ENCODE measurements around the gene OGFOD3. TPM values are rescaled to one million over a fixed set of nuclear protein-coding genes. Genes with fewer than 3 reads are reported as not detected.

OGFOD3 gene
- polyA plus RNA-seq, 1 donor, result 20.9 TPM

- H3K9me3 ChIP-seq (ENCODE audit: control insufficient read depth, low read depth, low read length), result peaks cover 11% of the 10 kb centered on the region
- peaks cover 3% of the 10 kb centered on the region for H3K4me1 ChIP-seq (ENCODE audit: control insufficient read depth, insufficient read depth, low read length)
- no peak overlapping the region for H3K4me3 ChIP-seq (ENCODE audit: low read length)
- no peak overlapping the region for H3K27ac ChIP-seq (ENCODE audit: low read length)
- no CpG with 5 or more reads among the region's 24 CpGs for WGBS (ENCODE audit: insufficient coverage, low lambda C conversion rate)
- no peaks in the 10 kb centered on the region for H3K36me3 ChIP-seq (ENCODE audit: control insufficient read depth, insufficient read depth, low read length)
- no peak for DNase-seq
- H3K27me3 ChIP-seq (ENCODE audit: control insufficient read depth, insufficient read depth, low read length), result no peaks in the 10 kb centered on the region
Observed at GRCh38 chr17:82344175-82344907, 74.0 kb downstream of the OGFOD3 start.

DNA sequence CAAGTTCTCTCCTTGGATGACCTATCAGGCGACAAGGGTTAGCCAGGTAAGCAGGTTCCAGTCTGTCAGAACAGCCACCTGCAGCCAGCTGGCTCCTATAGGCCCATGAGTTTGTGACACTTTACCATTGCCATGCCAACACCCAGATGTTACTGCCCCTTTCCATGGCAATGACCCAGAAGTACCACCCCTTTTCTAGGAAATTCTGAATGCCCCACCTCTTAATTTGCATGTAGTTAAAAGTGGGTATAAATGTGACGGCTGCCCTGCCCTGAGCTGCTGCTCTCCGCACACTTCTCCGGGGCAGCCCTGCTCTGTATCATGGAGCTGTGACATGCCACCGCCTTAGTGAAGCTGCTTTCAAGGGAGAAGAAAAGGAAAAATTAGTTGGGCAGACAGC lies 74.8 kb downstream of the OGFOD3 start:
- Histone ChIP-seq H3K9me3 (ENCODE audit: control insufficient read depth, low read depth, low read length) (peaks cover 11% of the 10 kb centered on the region), H3K27me3 (ENCODE audit: control insufficient read depth, insufficient read depth, low read length) (no peaks in the 10 kb centered on the region), H3K36me3 (ENCODE audit: control insufficient read depth, insufficient read depth, low read length) (no peaks in the 10 kb centered on the region), H3K27ac (ENCODE audit: low read length) (no peak overlapping the region), H3K4me1 (ENCODE audit: control insufficient read depth, insufficient read depth, low read length) (peaks cover 9% of the 10 kb centered on the region), H3K4me3 (ENCODE audit: low read length) (no peak overlapping the region)
- no peak for DNase-seq
- WGBS (ENCODE audit: insufficient coverage, low lambda C conversion rate), result no CpG with 5 or more reads among the region's 5 CpGs

- H3K36me3 ChIP-seq (ENCODE audit: control insufficient read depth, insufficient read depth, low read length), result no peaks in the 10 kb centered on the region
- H3K27me3 ChIP-seq (ENCODE audit: control insufficient read depth, insufficient read depth, low read length), result no peaks in the 10 kb centered on the region
- no peak for DNase-seq
- peaks cover 14% of the 10 kb centered on the region for H3K4me1 ChIP-seq (ENCODE audit: control insufficient read depth, insufficient read depth, low read length)
- H3K9me3 ChIP-seq (ENCODE audit: control insufficient read depth, low read depth, low read length), result peaks cover 11% of the 10 kb centered on the region
- H3K27ac ChIP-seq (ENCODE audit: low read length), result no peak overlapping the region
- WGBS (ENCODE audit: insufficient coverage, low lambda C conversion rate), result 100% methylated on average over 1 of the region's 28 CpGs
- H3K4me3 ChIP-seq (ENCODE audit: low read length), result no peak overlapping the region
Observed at GRCh38 chr17:82342361-82343079, 75.9 kb downstream of the OGFOD3 start.

DNA sequence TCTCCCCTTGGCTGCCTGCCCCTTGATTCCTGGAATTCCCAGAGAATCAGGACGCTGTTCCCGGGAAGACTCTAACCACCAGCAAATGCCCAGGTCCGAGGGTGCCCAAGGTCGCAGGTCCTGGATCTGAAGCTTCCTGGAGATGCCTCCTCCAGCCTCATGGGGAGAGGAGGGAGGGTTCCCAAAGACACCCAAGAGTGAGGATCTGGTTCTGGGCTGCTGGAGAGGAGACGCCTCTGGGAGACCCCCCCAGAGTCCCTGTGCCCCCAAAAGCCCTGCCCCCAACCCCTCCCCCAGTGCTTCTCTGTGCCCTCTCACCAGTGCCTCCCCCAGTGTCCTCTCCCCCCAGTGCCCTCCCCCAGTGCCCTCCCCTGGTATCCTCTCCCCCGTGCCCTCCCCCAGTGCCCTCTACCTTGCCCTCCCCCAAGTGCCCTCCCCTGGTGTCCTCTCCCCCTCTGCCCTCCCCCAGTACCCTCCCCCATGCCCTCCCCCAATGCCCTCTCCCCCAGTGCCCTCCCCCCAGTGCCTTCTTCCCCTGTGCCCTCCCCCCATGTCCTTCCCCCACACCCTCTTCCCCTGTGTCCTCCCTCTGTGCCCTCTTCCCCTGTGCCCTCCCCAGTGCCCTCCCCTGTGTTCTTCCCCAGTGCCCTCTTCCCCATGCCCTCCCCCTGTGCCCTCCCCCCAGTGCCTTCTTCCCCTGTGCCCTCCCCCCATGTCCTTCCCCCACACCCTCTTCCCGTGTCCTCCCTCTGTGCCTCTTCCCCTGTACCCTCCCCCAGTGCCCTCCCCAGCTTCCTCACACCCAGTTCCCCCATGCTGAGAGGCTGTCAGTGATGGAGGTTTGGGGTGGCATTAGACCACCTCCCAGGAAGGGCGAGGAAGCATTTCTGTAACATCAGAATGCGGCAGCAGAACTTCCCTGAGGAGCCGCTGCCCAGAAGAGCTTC lies 78.5 kb downstream of the OGFOD3 start:
- peaks cover 18% of the 10 kb centered on the region for H3K4me1 ChIP-seq (ENCODE audit: control insufficient read depth, insufficient read depth, low read length)
- H3K27ac ChIP-seq (ENCODE audit: low read length), result peak overlapping the region; percentile 61
- peaks cover 5% of the 10 kb centered on the region for H3K27me3 ChIP-seq (ENCODE audit: control insufficient read depth, insufficient read depth, low read length)
- no peaks in the 10 kb centered on the region for H3K36me3 ChIP-seq (ENCODE audit: control insufficient read depth, insufficient read depth, low read length)
- no CpG with 5 or more reads among the region's 10 CpGs for WGBS (ENCODE audit: insufficient coverage, low lambda C conversion rate)
- peaks cover 9% of the 10 kb centered on the region for H3K9me3 ChIP-seq (ENCODE audit: control insufficient read depth, low read depth, low read length)
- DNase-seq, result no peak
- peak overlapping the region; percentile 29 for H3K4me3 ChIP-seq (ENCODE audit: low read length)

Other genes with a start within 250 kb of the OGFOD3 start
- 45.6 TPM for gene CCDC57, start 205.7 kb downstream of the OGFOD3 start, polyA plus RNA-seq
- 19.5 TPM for gene SLC16A3, start 189.5 kb downstream of the OGFOD3 start, polyA plus RNA-seq
- gene CSNK1D, start 144.9 kb downstream of the OGFOD3 start, polyA plus RNA-seq, result 147 TPM
- gene CD7, start 101.0 kb downstream of the OGFOD3 start, polyA plus RNA-seq, result 8.6 TPM
- gene SECTM1, start 84.8 kb downstream of the OGFOD3 start, polyA plus RNA-seq, result 16.1 TPM
- not detected for gene TEX19, start 59.3 kb downstream of the OGFOD3 start, polyA plus RNA-seq
- 0.04 TPM for gene UTS2R, start 46.8 kb downstream of the OGFOD3 start, polyA plus RNA-seq
- gene HEXD, start 239 bp downstream of the OGFOD3 start, polyA plus RNA-seq, result 50.4 TPM
- 60.4 TPM for gene CYBC1, start 32.2 kb upstream of the OGFOD3 start, polyA plus RNA-seq
- gene NARF, start 40.2 kb upstream of the OGFOD3 start, polyA plus RNA-seq, result 44.1 TPM
- 29.7 TPM for gene FOXK2, start 101.1 kb upstream of the OGFOD3 start, polyA plus RNA-seq
- 65.7 TPM for gene WDR45B, start 229.9 kb upstream of the OGFOD3 start, polyA plus RNA-seq